Neural cell (in vitro differentiated cells): ENCODE results near the gene BTBD16.

Experiments
- EP300 ChIP-seq: fragments of 450-650 bp; conservative IDR thresholded peaks from 2 replicates; pipeline ENCODE4 v1.6.1; 2014; ENCODE audit warnings: antibody characterized with exemption, mild to moderate bottlenecking, moderate library complexity; ENCODE audit not compliant: poor library complexity, severe bottlenecking
- EZH2 ChIP-seq: fragments of 200-600, 300-800 bp; shearing (Covaris generic), sonication (generic); IDR thresholded peaks from 2 replicates; pipeline ENCODE4 v1.6.1; 2014; ENCODE audit warnings: antibody characterized with exemption, low read length, borderline replicate concordance, mild to moderate bottlenecking; ENCODE audit not compliant: insufficient read depth, poor library complexity, severe bottlenecking
- POLR2AphosphoS5 ChIP-seq: IDR thresholded peaks from 2 replicates; pipeline ENCODE4 v1.6.1; 2012
- RAD21 ChIP-seq: fragments of 450-650 bp; conservative IDR thresholded peaks from 2 replicates; pipeline ENCODE4 v1.6.1; 2014; ENCODE audit warnings: antibody characterized with exemption, mild to moderate bottlenecking, moderate library complexity
- TF ChIP-seq, protein P1 (sequence below): fragments of 450-650 bp; IDR thresholded peaks from 2 replicates; pipeline ENCODE4 v1.5.1; 2014; ENCODE audit warnings: antibody characterized with exemption, mild to moderate bottlenecking, moderate library complexity; ENCODE audit not compliant: poor library complexity, severe bottlenecking
- TF ChIP-seq, protein P2 (sequence below): IDR thresholded peaks from 2 replicates; pipeline ENCODE4 v1.6.1; 2012; ENCODE audit warnings: borderline replicate concordance

DNA sequence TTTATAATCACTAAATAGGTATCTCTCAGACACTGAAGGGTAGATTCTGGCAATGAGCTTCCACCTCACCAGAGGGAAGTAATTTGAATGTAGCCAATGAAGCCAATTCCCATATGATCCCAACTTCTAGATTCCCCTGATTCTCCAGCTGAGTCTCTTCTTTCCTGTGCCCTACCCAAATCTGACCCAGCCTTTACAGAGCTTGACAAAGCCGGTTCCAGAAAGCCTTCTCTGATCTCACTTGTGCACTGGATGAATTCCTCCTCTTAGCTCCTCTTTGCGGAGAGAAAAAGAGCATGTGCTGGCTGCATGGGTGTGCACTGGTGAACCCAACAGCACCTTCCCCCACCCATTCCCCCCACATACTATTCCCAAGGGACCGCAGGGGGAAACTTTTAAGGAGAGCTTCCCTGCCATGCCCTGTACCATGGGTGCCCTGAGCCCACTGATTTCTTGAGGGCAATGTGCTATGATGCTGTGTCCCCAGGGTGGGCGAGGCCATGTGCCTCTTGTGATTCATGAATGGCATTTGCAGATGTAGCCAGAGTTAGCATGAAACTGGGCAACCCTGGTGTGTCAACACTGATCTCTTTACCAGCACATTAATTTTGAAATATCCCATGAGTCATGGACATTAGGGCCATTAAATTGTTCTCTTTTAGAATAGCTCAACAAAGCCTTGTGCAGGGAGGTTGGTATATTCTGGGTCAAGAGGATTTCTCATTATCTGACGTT lies 53.0 kb downstream of the BTBD16 start:
- TF ChIP-seq, protein P1, sequence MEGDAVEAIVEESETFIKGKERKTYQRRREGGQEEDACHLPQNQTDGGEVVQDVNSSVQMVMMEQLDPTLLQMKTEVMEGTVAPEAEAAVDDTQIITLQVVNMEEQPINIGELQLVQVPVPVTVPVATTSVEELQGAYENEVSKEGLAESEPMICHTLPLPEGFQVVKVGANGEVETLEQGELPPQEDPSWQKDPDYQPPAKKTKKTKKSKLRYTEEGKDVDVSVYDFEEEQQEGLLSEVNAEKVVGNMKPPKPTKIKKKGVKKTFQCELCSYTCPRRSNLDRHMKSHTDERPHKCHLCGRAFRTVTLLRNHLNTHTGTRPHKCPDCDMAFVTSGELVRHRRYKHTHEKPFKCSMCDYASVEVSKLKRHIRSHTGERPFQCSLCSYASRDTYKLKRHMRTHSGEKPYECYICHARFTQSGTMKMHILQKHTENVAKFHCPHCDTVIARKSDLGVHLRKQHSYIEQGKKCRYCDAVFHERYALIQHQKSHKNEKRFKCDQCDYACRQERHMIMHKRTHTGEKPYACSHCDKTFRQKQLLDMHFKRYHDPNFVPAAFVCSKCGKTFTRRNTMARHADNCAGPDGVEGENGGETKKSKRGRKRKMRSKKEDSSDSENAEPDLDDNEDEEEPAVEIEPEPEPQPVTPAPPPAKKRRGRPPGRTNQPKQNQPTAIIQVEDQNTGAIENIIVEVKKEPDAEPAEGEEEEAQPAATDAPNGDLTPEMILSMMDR, result no peak
- no peak for TF ChIP-seq EZH2
- TF ChIP-seq, protein P2, sequence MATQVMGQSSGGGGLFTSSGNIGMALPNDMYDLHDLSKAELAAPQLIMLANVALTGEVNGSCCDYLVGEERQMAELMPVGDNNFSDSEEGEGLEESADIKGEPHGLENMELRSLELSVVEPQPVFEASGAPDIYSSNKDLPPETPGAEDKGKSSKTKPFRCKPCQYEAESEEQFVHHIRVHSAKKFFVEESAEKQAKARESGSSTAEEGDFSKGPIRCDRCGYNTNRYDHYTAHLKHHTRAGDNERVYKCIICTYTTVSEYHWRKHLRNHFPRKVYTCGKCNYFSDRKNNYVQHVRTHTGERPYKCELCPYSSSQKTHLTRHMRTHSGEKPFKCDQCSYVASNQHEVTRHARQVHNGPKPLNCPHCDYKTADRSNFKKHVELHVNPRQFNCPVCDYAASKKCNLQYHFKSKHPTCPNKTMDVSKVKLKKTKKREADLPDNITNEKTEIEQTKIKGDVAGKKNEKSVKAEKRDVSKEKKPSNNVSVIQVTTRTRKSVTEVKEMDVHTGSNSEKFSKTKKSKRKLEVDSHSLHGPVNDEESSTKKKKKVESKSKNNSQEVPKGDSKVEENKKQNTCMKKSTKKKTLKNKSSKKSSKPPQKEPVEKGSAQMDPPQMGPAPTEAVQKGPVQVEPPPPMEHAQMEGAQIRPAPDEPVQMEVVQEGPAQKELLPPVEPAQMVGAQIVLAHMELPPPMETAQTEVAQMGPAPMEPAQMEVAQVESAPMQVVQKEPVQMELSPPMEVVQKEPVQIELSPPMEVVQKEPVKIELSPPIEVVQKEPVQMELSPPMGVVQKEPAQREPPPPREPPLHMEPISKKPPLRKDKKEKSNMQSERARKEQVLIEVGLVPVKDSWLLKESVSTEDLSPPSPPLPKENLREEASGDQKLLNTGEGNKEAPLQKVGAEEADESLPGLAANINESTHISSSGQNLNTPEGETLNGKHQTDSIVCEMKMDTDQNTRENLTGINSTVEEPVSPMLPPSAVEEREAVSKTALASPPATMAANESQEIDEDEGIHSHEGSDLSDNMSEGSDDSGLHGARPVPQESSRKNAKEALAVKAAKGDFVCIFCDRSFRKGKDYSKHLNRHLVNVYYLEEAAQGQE, result no peak
- TF ChIP-seq POLR2AphosphoS5, result no peak
- TF ChIP-seq RAD21, result no peak
- TF ChIP-seq EP300, result no peak
